ENCODE measurements around the gene KAZN.

Gene KAZN

GRCh38 chr1:14737561-14738094 is 139.1 kb downstream of the KAZN start:
- H3K4me2 ChIP-seq (ENCODE audit: low read depth, low read length, poor library complexity, severe bottlenecking): no peak overlapping the region
- TF ChIP-seq CTCF (conservative IDR thresholded peaks at IDR 0.05; ENCODE audit: low read length): no peak
- TF ChIP-seq EZH2phosphoT487 (IDR thresholded peaks at IDR 0.05; ENCODE audit: borderline replicate concordance): no peak
- no peaks in the 10 kb centered on the region for H3F3A ChIP-seq (ENCODE audit: low read depth)
- no peaks in the 10 kb centered on the region for H3K9me3 ChIP-seq (ENCODE audit: insufficient read depth, low read depth, low read length)
- no peak overlapping the region for H2AFZ ChIP-seq (ENCODE audit: low read length)
- no peaks in the 10 kb centered on the region for H4K20me1 ChIP-seq (ENCODE audit: insufficient read depth, low read length, poor library complexity, severe bottlenecking)
- no peaks in the 10 kb centered on the region for H3K27me3 ChIP-seq (ENCODE audit: insufficient read depth, low read length, poor library complexity, severe bottlenecking)
- H3K79me2 ChIP-seq (ENCODE audit: insufficient read depth, low read length): no peaks in the 10 kb centered on the region
- H3K9me2 ChIP-seq (replicated peaks; ENCODE audit: low read depth, low read length): no peaks in the 10 kb centered on the region
- no peaks in the 10 kb centered on the region for H3K36me3 ChIP-seq (ENCODE audit: insufficient read depth, low read length)
- H3K4me3 ChIP-seq (ENCODE audit: low read length, poor library complexity, severe bottlenecking): no peak overlapping the region
- no peak overlapping the region for H3K9ac ChIP-seq (ENCODE audit: low read depth, low read length, poor library complexity, severe bottlenecking)
- H3K4me1 ChIP-seq (ENCODE audit: insufficient read depth, low read length, poor library complexity, severe bottlenecking): no peaks in the 10 kb centered on the region

DNA sequence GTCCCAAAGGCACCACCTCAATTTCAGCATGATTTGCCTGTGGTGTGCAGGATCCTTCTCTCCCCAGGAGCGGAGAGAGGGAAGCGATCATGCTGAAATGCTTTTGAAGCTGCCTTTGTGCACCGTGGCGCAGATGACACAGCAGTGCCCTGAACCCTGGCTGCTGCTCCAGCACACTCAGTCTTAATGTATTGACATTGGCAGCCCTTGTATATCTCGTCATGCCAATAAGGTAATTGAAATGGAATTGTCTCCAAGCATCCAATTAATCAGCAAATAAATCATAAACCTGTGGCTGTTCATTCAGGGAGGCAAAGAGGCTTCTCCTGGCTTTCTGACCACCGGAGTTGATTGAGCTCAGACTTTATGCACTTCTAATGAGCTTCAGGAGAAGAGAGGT is 139.8 kb downstream of the KAZN start:
- H3K4me2 ChIP-seq (ENCODE audit: low read depth, low read length, poor library complexity, severe bottlenecking): no peak overlapping the region

GRCh38 chr1:14738647-14739046 is 140.2 kb downstream of the KAZN start:
- H3K4me2 ChIP-seq (ENCODE audit: low read depth, low read length, poor library complexity, severe bottlenecking): no peak overlapping the region
- H3K9ac ChIP-seq (ENCODE audit: low read depth, low read length, poor library complexity, severe bottlenecking): no peak overlapping the region
- no peaks in the 10 kb centered on the region for H3K4me1 ChIP-seq (ENCODE audit: insufficient read depth, low read length, poor library complexity, severe bottlenecking)
- no peaks in the 10 kb centered on the region for H3K9me2 ChIP-seq (replicated peaks; ENCODE audit: low read depth, low read length)
- H2AFZ ChIP-seq (ENCODE audit: low read length): no peak overlapping the region
- H4K20me1 ChIP-seq (ENCODE audit: insufficient read depth, low read length, poor library complexity, severe bottlenecking): no peaks in the 10 kb centered on the region
- no peaks in the 10 kb centered on the region for H3K79me2 ChIP-seq (ENCODE audit: insufficient read depth, low read length)
- no peaks in the 10 kb centered on the region for H3K9me3 ChIP-seq (ENCODE audit: insufficient read depth, low read depth, low read length)
- no peak overlapping the region for H3K4me3 ChIP-seq (ENCODE audit: low read length, poor library complexity, severe bottlenecking)
- no peaks in the 10 kb centered on the region for H3K27me3 ChIP-seq (ENCODE audit: insufficient read depth, low read length, poor library complexity, severe bottlenecking)
- no peak for TF ChIP-seq EZH2phosphoT487 (IDR thresholded peaks at IDR 0.05; ENCODE audit: borderline replicate concordance)
- TF ChIP-seq CTCF (conservative IDR thresholded peaks at IDR 0.05; ENCODE audit: low read length): no peak
- no peaks in the 10 kb centered on the region for H3K36me3 ChIP-seq (ENCODE audit: insufficient read depth, low read length)
- no peaks in the 10 kb centered on the region for H3F3A ChIP-seq (ENCODE audit: low read depth)

More for the DNA sequence above, 139.8 kb downstream of the KAZN start:
- no peaks in the 10 kb centered on the region for H3K4me1 ChIP-seq (ENCODE audit: insufficient read depth, low read length, poor library complexity, severe bottlenecking)
- H3F3A ChIP-seq (ENCODE audit: low read depth): no peaks in the 10 kb centered on the region
- no peaks in the 10 kb centered on the region for H3K9me2 ChIP-seq (replicated peaks; ENCODE audit: low read depth, low read length)
- H3K36me3 ChIP-seq (ENCODE audit: insufficient read depth, low read length): no peaks in the 10 kb centered on the region
- no peaks in the 10 kb centered on the region for H3K79me2 ChIP-seq (ENCODE audit: insufficient read depth, low read length)
- no peak overlapping the region for H3K4me3 ChIP-seq (ENCODE audit: low read length, poor library complexity, severe bottlenecking)
- H4K20me1 ChIP-seq (ENCODE audit: insufficient read depth, low read length, poor library complexity, severe bottlenecking): no peaks in the 10 kb centered on the region
- TF ChIP-seq EZH2phosphoT487 (IDR thresholded peaks at IDR 0.05; ENCODE audit: borderline replicate concordance): no peak
- TF ChIP-seq CTCF (conservative IDR thresholded peaks at IDR 0.05; ENCODE audit: low read length): no peak
- no peak overlapping the region for H3K9ac ChIP-seq (ENCODE audit: low read depth, low read length, poor library complexity, severe bottlenecking)
- H3K27me3 ChIP-seq (ENCODE audit: insufficient read depth, low read length, poor library complexity, severe bottlenecking): no peaks in the 10 kb centered on the region
- no peaks in the 10 kb centered on the region for H3K9me3 ChIP-seq (ENCODE audit: insufficient read depth, low read depth, low read length)
- H2AFZ ChIP-seq (ENCODE audit: low read length): no peak overlapping the region
